Choroid plexus epithelial cell (primary cell): ENCODE measurements around the gene MUC6.

Source experiments
- DNase-seq: peaks from one replicate; pipeline ENCODE4 v3.0.0-alpha.2; 2010; ENCODE audit warnings: low read depth
- H3K4me3 ChIP-seq: 2 replicates; pipeline ENCODE4 v1.5.1; 2011; ENCODE audit warnings: low read depth, mild to moderate bottlenecking, control low read depth, low read length, moderate library complexity
- TF ChIP-seq, protein P1 (sequence below): conservative IDR thresholded peaks from 2 replicates; pipeline ENCODE4 v1.5.1; 2011; ENCODE audit warnings: low read depth, mild to moderate bottlenecking, control low read depth, inconsistent platforms, low read length, moderate library complexity

MUC6 gene

GRCh38 chr11:991711-992307, 44.7 kb downstream of the MUC6 start:
- TF ChIP-seq, protein P1, sequence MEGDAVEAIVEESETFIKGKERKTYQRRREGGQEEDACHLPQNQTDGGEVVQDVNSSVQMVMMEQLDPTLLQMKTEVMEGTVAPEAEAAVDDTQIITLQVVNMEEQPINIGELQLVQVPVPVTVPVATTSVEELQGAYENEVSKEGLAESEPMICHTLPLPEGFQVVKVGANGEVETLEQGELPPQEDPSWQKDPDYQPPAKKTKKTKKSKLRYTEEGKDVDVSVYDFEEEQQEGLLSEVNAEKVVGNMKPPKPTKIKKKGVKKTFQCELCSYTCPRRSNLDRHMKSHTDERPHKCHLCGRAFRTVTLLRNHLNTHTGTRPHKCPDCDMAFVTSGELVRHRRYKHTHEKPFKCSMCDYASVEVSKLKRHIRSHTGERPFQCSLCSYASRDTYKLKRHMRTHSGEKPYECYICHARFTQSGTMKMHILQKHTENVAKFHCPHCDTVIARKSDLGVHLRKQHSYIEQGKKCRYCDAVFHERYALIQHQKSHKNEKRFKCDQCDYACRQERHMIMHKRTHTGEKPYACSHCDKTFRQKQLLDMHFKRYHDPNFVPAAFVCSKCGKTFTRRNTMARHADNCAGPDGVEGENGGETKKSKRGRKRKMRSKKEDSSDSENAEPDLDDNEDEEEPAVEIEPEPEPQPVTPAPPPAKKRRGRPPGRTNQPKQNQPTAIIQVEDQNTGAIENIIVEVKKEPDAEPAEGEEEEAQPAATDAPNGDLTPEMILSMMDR, result no peak
- no peak overlapping the region for H3K4me3 ChIP-seq
- no peak for DNase-seq

DNA sequence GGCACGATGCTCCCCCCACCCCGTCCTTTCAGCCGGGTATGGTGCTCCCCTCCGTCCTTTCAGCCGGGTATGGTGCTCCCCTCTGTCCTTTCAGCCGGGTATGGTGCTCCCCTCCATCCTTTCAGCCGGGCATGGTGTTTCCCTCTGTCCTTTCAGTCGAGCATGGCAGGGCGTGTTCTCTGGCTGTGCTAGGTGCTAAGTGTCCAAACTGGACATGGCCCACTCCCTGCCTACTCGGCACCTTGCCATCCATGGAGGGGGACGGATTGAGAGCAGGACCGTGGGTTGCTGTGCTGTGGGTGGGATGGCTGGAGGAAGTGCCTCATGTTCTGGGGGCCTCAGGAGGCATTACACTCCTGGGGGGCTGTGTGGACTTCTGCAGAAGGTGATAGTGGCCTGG, 45.5 kb downstream of the MUC6 start:
- TF ChIP-seq, protein P1, result no peak
- no peak overlapping the region for H3K4me3 ChIP-seq
- no peak for DNase-seq

GRCh38 chr11:990101-990500, 46.4 kb downstream of the MUC6 start:
- TF ChIP-seq, protein P1, result no peak
- no peak for DNase-seq

DNA sequence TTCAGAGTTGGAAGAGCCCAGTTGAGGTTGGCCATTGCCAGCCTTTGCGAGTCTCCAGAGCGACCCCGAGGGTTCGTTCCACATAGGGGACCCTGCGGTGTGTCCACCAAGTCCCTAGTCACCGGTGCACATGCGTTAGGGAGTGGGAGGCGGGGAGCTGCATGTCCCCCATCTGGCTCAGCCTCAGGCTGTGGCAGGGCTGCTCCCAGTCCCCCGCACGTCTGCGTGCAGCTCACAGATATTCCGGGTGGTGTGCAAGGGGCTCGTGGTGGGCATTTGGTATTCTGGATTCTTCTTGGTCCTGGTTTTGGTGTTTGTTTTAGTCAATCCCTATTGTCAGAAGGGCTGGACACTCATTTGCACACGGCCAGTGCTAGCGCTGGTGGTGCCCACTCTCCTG, 48.8 kb downstream of the MUC6 start:
- no peak overlapping the region for H3K4me3 ChIP-seq
- TF ChIP-seq, protein P1, result no peak
- DNase-seq, result no peak

More at GRCh38 chr11:990101-990500, 46.4 kb downstream of the MUC6 start:
- no peak overlapping the region for H3K4me3 ChIP-seq

GRCh38 chr11:986952-987305, 49.6 kb downstream of the MUC6 start:
- DNase-seq, result no peak
- H3K4me3 ChIP-seq, result no peak overlapping the region
- TF ChIP-seq, protein P1, result no peak

- no peak overlapping the region for H3K4me3 ChIP-seq
- TF ChIP-seq, protein P1, result no peak
- DNase-seq, result no peak
Measured at GRCh38 chr11:986270-986951, 50.1 kb downstream of the MUC6 start.

DNA sequence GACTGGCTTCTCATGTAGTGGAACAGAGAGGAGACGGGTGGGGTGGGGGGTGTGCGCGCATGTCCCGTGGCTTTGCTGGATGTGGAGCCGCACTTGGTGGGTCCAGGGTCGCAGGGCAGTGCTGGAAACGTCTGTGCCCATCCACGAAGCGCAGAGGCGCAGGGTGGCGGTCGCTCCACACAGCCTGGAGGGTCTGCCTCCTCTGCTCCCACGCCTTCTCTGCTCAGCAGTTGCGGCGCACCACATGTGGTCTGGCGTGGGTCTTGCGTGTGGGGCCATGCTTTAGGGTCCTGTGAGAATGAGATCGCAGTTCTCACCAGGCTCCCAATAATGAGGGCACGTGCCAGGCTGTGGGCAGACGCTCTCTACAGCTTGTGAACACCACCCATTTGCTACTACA, 50.7 kb downstream of the MUC6 start:
- TF ChIP-seq, protein P1, result no peak
- no peak for DNase-seq
- H3K4me3 ChIP-seq, result no peak overlapping the region
